ENCODE data around the gene NMU. TPM values are rescaled to one million over a fixed set of nuclear protein-coding genes. Genes with fewer than 3 reads are reported as not detected.

NMU gene
- polyA plus RNA-seq, 1 of the 3 experiments (the other 2 are of a cell fraction): 0.66 TPM

GRCh38 chr4:55634417-55635128 is 1.5 kb downstream of the NMU start:
- peak overlapping the region in 1 of 2 experiments; percentile 57; a peak in 1 of 4 replicates for H3K4me3 ChIP-seq (ENCODE audit: low read depth in 2 of 2, low read length in 1 of 2)
- no peaks in the 10 kb centered on the region for H3K9me2 ChIP-seq
- DNase-seq: no peak
- no peak overlapping the region for H2AFZ ChIP-seq (ENCODE audit: low read depth)
- TF ChIP-seq FOXM1 (IDR thresholded peaks at IDR 0.05; ENCODE audit: low read depth) (no peak), USF2 (IDR thresholded peaks at IDR 0.05; ENCODE audit: borderline replicate concordance, low read depth, low read length) (no peak), REST (IDR thresholded peaks at IDR 0.05; ENCODE audit: low read depth, low read length) (no peak), CTCF (IDR thresholded peaks at IDR 0.05) (no peak), TCF12 (IDR thresholded peaks at IDR 0.05) (no peak), GATA2 (CRISPR knock-in tag; IDR thresholded peaks at IDR 0.05) (no peak), JUND (IDR thresholded peaks at IDR 0.05) (no peak), FOSL2 (IDR thresholded peaks at IDR 0.05; ENCODE audit: borderline replicate concordance, low read depth) (no peak), RXRA (IDR thresholded peaks at IDR 0.05; ENCODE audit: borderline replicate concordance, low read depth) (no peak), EZH2phosphoT487 (IDR thresholded peaks at IDR 0.05; ENCODE audit: borderline replicate concordance, low read depth) (no peak)
- no peak overlapping the region for H3K27ac ChIP-seq (ENCODE audit: low read depth in 2 of 2, low read length in 1 of 2)
- ChIA-PET POLR2A (no interaction called here), CTCF (no interaction called here)
- H4K20me1 ChIP-seq (ENCODE audit: insufficient read depth): no peaks in the 10 kb centered on the region
- H3K79me2 ChIP-seq (ENCODE audit: insufficient read depth): no peaks in the 10 kb centered on the region; the same call in 1 of the 2 replicates
- no peaks in the 10 kb centered on the region for H3F3A ChIP-seq (replicated peaks; ENCODE audit: insufficient read depth)
- no peaks in the 10 kb centered on the region for H3K9me3 ChIP-seq
- no peak overlapping the region for H3K9ac ChIP-seq
- no peak overlapping the region for H3K4me2 ChIP-seq
- H3K36me3 ChIP-seq (replicated peaks in 1 of 2; ENCODE audit: control insufficient read depth in 1 of 2, insufficient read depth in 2 of 2, low read length in 1 of 2): no peaks in the 10 kb centered on the region
- WGBS (ENCODE audit: low lambda C conversion rate): 37% methylated on average over 3 of the region's 3 CpGs
- peaks cover 18% of the 10 kb centered on the region; the same call in 1 of the 2 replicates for H3K27me3 ChIP-seq (ENCODE audit: insufficient read depth)
- H3K4me1 ChIP-seq (ENCODE audit: control insufficient read depth in 1 of 2, insufficient read depth in 2 of 2, low read depth in 1 of 2, low read length in 1 of 2): peaks cover 0 to 14% of the 10 kb centered on the region in 2 experiments; a peak in 1 of 4 replicates
